Esophagus muscularis mucosa (tissue), 4 donors: ENCODE measurements around the gene AOAH. TPM values are rescaled to one million over a fixed set of nuclear protein-coding genes. Genes with fewer than 3 reads are reported as not detected.

ENCODE experiments used
- DNase-seq: peaks from one replicate; pipeline ENCODE4 v3.0.0-alpha.2; 2017; ENCODE audit errors: extremely low spot score
- H3K27ac ChIP-seq, 4 donors: fragments of 200-600 bp; sonication (generic); replicated peaks in 1 of 4; 1 replicate in 3 of 4; 2 replicates in 1 of 4; pipeline ENCODE4 v1.5.1; 2016 to 2019; ENCODE audit warnings: mild to moderate bottlenecking in 1 of 4
- H3K27me3 ChIP-seq, 4 donors: fragments of 200-600 bp; sonication (generic); one replicate each; pipeline versions ENCODE4 v1.5.1 to v1.6.0; 2016 to 2019
- H3K36me3 ChIP-seq, 4 donors: fragments of 200-600 bp; sonication (generic); one replicate each; pipeline ENCODE4 v1.5.1; 2016 to 2019
- H3K4me1 ChIP-seq, 4 donors: fragments of 200-600 bp; sonication (generic); one replicate each; pipeline ENCODE4 v1.5.1; 2016 to 2019
- H3K4me3 ChIP-seq, 4 donors: fragments of 200-600 bp; sonication (generic); 1 replicate in 2 of 4; 2 replicates in 2 of 4; pipeline ENCODE4 v1.5.1; 2016 to 2019; ENCODE audit warnings: mild to moderate bottlenecking in 4 of 4, moderate library complexity in 1 of 4
- H3K9me3 ChIP-seq, 4 donors: fragments of 200-600 bp; sonication (generic); 1 replicate in 3 of 4; 2 replicates in 1 of 4; pipeline ENCODE4 v1.5.1; 2016 to 2019
- EP300 ChIP-seq: sonication (generic); formaldehyde crosslinking; IDR thresholded peaks from one replicate; pipeline ENCODE4 v1.6.1; 2017; ENCODE audit warnings: antibody characterized with exemption
- POLR2A ChIP-seq: fragments of 450-650 bp; IDR thresholded peaks from one replicate; pipeline ENCODE4 v1.6.1; 2017; ENCODE audit warnings: antibody characterized with exemption, moderate library complexity, mild to moderate bottlenecking, low read depth
- POLR2AphosphoS5 ChIP-seq, 2 donors: sonication (generic); formaldehyde crosslinking; IDR thresholded peaks; one replicate each; pipeline ENCODE4 v1.6.1; 2017; ENCODE audit warnings: antibody characterized with exemption in 2 of 2
- WGBS: methylation state at CpG from one replicate; pipeline ENCODE4 v1.1.5; 2018; 5-methylcytosine and 5-hydroxymethylcytosine counted together
- intact Hi-C: fragments of 100-400 bp; cut with DNase I; formaldehyde crosslinking; loops from one replicate; pipeline ENCODE4 v1.15.1; 2023
- total RNA-seq, 4 donors: library from RNA; depleted of rRNA; stranded (reverse); fragments of >200 nt; gene quantifications; one replicate each; pipeline versions ENCODE4 v1.1.0 to v1.2.1, GENCODE V29; 2016
- TF ChIP-seq, protein P1 (sequence below), 3 experiments: fragments of 200-600 bp in 2 of 3; fragments of 450-650 bp in 1 of 3; sonication (generic) in 2 of 3; IDR thresholded peaks; one replicate each; pipeline ENCODE4 v1.5.1; 2017 to 2019; ENCODE audit warnings: antibody characterized with exemption in 3 of 3, mild to moderate bottlenecking in 2 of 3, moderate library complexity in 1 of 3

The AOAH gene, protein sequence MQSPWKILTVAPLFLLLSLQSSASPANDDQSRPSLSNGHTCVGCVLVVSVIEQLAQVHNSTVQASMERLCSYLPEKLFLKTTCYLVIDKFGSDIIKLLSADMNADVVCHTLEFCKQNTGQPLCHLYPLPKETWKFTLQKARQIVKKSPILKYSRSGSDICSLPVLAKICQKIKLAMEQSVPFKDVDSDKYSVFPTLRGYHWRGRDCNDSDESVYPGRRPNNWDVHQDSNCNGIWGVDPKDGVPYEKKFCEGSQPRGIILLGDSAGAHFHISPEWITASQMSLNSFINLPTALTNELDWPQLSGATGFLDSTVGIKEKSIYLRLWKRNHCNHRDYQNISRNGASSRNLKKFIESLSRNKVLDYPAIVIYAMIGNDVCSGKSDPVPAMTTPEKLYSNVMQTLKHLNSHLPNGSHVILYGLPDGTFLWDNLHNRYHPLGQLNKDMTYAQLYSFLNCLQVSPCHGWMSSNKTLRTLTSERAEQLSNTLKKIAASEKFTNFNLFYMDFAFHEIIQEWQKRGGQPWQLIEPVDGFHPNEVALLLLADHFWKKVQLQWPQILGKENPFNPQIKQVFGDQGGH
- total RNA-seq = 10 to 100 TPM in 1 of 4 donors, 1 to 10 TPM in 3; 2.0 to 16.1 (median 4.5) TPM

DNA sequence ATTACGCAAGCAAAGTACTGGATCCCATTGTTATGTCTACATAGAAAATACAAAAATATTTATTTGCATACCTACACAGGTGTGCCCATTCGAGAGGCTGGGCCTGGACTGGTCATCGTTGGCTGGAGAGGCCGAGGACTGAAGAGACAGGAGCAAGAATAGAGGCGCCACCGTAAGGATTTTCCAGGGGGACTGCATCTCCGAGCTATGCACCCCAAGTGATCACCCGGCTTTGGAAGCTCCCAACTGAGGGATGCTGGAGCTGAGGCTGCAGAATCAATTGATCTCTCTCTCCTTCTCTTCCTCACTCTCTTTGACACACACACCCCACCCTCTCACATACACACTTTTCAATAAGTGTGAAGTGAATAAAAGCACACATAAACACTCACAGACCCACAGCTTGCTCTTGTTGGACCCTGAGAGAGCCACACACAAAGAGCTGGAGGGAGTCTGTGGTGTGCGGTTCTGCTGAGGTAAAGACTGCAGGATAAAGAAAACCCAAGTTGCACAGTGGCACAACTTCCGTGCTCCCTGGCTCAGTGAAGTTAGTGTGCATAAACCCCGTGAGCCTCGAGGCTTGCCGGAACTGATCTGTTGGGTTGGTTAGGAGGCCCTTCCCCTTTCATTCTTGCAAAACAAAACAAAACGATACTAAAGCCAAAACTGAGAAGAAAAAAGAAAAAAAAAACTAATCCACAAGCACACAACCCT, at the start of gene AOAH:
TSS of gene AOAH (minus strand) at position 544 of the 714 bp plus-strand sequence. CDS start at position 198, 346 bp downstream.
- Histone ChIP-seq H3K36me3 (no peaks in the 10 kb centered on the region), H3K27ac (peak within 1 kb of the TSS in 1 of 4 donors; percentile 0), H3K4me3 (peak within 1 kb of the TSS; percentile 12 to 31 (median 21)), H3K4me1 (no peaks in the 10 kb centered on the region), H3K9me3 (peaks cover 0 to 7% (median 0%) of the 10 kb centered on the region in 4 donors), H3K27me3 (no peaks in the 10 kb centered on the region)
- 69% methylated on average over 14 of the region's 14 CpGs for WGBS
- TF ChIP-seq POLR2AphosphoS5 (IDR thresholded peaks at IDR 0.05) = peak; percentile 25 to 51
- TF ChIP-seq EP300 = no peak
- TF ChIP-seq POLR2A = no peak
- TF ChIP-seq, protein P1, sequence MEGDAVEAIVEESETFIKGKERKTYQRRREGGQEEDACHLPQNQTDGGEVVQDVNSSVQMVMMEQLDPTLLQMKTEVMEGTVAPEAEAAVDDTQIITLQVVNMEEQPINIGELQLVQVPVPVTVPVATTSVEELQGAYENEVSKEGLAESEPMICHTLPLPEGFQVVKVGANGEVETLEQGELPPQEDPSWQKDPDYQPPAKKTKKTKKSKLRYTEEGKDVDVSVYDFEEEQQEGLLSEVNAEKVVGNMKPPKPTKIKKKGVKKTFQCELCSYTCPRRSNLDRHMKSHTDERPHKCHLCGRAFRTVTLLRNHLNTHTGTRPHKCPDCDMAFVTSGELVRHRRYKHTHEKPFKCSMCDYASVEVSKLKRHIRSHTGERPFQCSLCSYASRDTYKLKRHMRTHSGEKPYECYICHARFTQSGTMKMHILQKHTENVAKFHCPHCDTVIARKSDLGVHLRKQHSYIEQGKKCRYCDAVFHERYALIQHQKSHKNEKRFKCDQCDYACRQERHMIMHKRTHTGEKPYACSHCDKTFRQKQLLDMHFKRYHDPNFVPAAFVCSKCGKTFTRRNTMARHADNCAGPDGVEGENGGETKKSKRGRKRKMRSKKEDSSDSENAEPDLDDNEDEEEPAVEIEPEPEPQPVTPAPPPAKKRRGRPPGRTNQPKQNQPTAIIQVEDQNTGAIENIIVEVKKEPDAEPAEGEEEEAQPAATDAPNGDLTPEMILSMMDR (IDR thresholded peaks at IDR 0.05) = no peak
- DNase-seq = no peak
- intact Hi-C loops = no loop called here

DNA sequence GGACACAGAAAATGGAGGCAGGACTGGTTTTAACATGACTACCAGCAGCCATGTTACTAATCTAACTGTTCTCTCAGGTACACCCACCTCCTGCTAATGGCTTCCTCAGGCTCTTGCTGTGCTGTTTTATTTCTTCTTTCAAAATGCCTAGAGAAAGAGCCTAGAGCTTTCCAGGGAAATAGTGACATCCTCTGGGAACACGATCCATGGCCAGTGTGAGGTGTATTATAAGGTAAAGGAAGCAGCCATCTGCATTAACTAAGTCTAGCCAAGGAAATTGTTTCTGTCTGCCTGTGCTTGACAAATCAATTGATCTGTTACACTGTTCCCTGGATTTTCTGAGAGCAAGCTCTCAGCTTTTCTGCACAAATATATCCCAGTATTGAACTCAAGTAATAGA, 42.2 kb upstream of the AOAH start:
- no peak for TF ChIP-seq EP300
- no peak for TF ChIP-seq POLR2A
- TF ChIP-seq, protein P1 (IDR thresholded peaks at IDR 0.05) = no peak
- no peak for TF ChIP-seq POLR2AphosphoS5 (IDR thresholded peaks at IDR 0.05)
- Histone ChIP-seq H3K27ac (no peak overlapping the region), H3K4me1 (no peaks in the 10 kb centered on the region), H3K9me3 (no peaks in the 10 kb centered on the region), H3K36me3 (no peaks in the 10 kb centered on the region), H3K27me3 (no peaks in the 10 kb centered on the region), H3K4me3 (no peak overlapping the region)
- WGBS = 40% methylated on average over 1 of the region's 1 CpG
- no peak for DNase-seq
- intact Hi-C loops = no loop called here

DNA sequence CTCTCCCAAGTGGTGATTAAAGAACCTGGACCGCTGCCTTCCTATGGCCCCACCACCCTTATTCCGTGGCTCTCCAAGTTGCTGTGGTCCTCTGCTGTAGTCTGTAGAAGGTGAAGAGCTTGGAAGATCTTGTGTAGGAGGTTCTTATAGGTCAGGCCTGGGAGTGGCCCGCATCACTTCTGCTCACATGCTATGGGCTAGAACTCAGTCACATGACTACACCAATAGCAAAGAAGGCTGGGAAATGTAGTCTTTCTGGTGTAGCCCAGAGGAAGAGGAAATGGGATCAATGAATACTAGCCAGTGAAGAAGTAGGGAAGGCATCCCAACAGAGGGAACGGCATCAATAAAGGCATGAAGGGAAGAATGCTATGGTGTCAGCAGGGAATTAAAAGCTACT, 41.3 kb upstream of the AOAH start:
- no peaks in the 10 kb centered on the region for H3K27me3 ChIP-seq
- no peaks in the 10 kb centered on the region for H3K36me3 ChIP-seq
- TF ChIP-seq POLR2AphosphoS5 (IDR thresholded peaks at IDR 0.05) (no peak), POLR2A (no peak), EP300 (no peak)
- TF ChIP-seq, protein P1 (IDR thresholded peaks at IDR 0.05) = no peak
- no peak overlapping the region for H3K4me3 ChIP-seq
- H3K9me3 ChIP-seq = no peaks in the 10 kb centered on the region
- 88% methylated on average over 4 of the region's 4 CpGs for WGBS
- intact Hi-C loops = no loop called here
- DNase-seq = no peak
- no peaks in the 10 kb centered on the region for H3K4me1 ChIP-seq
- no peak overlapping the region for H3K27ac ChIP-seq

DNA sequence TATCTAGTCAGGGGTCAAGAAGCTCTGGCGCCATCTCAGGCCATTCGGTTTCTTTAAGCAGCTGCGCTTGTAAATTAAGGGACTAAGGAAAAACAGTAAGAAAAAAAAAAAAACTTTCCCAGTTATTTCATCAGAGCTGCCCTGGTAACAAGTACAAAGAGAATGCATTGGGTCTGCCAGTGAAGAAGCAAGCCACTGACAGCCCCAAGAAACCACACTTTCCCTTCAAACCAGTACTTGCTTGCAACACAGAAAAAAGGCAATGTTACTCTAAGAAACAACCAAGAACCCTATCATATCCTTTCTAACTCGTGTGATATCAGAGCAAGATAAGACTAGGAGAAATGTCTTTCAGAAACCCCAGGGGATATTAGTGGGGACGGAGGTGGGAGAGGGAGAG, 40.6 kb upstream of the AOAH start:
- Histone ChIP-seq H3K27me3 (no peaks in the 10 kb centered on the region), H3K9me3 (no peaks in the 10 kb centered on the region), H3K4me3 (no peak overlapping the region), H3K36me3 (no peaks in the 10 kb centered on the region), H3K4me1 (no peaks in the 10 kb centered on the region), H3K27ac (no peak overlapping the region)
- TF ChIP-seq POLR2A (no peak), POLR2AphosphoS5 (IDR thresholded peaks at IDR 0.05) (no peak), EP300 (no peak)
- TF ChIP-seq, protein P1 (IDR thresholded peaks at IDR 0.05) = no peak
- intact Hi-C loops = no loop called here
- 89% methylated on average over 5 of the region's 5 CpGs for WGBS
- no peak for DNase-seq
